ENCODE results near the gene TNNT3. TPM values are rescaled to one million over a fixed set of nuclear protein-coding genes. Genes with fewer than 3 reads are reported as not detected.

TNNT3 gene
- total RNA-seq, 2 donors from 2014 or later: 4.5 to 8.4 TPM

DNA sequence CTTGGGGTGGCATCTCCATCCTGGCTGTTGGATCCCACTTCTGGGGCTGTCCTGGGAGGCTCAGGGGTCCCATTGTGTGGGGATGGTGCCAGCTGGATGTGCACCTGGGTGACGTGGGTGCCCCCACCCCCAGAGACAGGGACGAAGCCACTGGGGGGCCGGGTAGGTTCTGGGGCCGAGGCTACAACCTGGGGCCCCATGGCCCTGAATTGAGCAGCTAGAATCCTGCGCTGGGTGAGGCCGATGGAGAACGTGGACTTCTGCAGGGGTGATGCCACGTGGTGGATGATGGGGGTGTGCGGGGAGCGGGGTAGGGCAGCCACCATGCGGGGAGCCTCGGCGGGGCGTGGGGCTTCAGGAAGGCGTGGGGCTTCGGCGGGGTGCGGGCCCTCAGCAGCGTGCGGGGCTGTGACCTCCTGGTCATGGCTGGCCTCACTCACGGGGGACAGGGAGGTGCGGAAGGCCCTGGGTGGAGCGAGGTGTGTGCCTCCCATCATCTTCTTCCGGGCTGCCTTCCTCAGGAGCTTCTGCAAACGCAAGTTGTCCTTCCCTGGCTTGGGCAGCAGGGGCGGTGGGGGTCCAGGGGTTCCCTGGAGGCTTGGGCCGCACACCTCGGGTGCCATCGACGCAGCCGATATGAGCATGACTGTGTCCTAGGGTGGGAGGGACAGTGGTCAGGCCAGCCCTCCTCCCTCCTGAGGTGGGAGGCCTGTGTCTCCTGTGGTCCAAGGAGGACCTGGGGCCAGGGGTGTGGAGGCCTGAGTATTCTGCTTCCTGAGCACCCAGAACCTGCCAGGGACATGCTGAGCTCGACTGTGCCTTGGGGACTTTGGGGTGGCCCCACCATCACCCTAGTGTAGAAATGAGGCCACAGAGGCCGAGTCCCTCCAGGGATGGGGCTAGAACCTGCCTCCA, 29.3 kb upstream of the TNNT3 start:
- no peak for DNase-seq (ENCODE audit: low spot score)
- Histone ChIP-seq H3K4me1 (replicated peaks) (no peaks in the 10 kb centered on the region), H3K9me3 (no peaks in the 10 kb centered on the region), H3K4me3 (no peak overlapping the region), H3K27ac (no peak overlapping the region), H3K27me3 (replicated peaks; ENCODE audit: insufficient read depth) (no peaks in the 10 kb centered on the region), H3K36me3 (no peaks in the 10 kb centered on the region)
- WGBS: 92% methylated on average over 33 of the region's 33 CpGs
- intact Hi-C loops (cut with DNase I): no loop called here
- no peak for TF ChIP-seq POLR2AphosphoS5 (IDR thresholded peaks at IDR 0.05)
- TF ChIP-seq, protein P1, sequence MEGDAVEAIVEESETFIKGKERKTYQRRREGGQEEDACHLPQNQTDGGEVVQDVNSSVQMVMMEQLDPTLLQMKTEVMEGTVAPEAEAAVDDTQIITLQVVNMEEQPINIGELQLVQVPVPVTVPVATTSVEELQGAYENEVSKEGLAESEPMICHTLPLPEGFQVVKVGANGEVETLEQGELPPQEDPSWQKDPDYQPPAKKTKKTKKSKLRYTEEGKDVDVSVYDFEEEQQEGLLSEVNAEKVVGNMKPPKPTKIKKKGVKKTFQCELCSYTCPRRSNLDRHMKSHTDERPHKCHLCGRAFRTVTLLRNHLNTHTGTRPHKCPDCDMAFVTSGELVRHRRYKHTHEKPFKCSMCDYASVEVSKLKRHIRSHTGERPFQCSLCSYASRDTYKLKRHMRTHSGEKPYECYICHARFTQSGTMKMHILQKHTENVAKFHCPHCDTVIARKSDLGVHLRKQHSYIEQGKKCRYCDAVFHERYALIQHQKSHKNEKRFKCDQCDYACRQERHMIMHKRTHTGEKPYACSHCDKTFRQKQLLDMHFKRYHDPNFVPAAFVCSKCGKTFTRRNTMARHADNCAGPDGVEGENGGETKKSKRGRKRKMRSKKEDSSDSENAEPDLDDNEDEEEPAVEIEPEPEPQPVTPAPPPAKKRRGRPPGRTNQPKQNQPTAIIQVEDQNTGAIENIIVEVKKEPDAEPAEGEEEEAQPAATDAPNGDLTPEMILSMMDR (IDR thresholded peaks at IDR 0.05): no peak
- no peak for TF ChIP-seq POLR2A (IDR thresholded peaks at IDR 0.05)

DNA sequence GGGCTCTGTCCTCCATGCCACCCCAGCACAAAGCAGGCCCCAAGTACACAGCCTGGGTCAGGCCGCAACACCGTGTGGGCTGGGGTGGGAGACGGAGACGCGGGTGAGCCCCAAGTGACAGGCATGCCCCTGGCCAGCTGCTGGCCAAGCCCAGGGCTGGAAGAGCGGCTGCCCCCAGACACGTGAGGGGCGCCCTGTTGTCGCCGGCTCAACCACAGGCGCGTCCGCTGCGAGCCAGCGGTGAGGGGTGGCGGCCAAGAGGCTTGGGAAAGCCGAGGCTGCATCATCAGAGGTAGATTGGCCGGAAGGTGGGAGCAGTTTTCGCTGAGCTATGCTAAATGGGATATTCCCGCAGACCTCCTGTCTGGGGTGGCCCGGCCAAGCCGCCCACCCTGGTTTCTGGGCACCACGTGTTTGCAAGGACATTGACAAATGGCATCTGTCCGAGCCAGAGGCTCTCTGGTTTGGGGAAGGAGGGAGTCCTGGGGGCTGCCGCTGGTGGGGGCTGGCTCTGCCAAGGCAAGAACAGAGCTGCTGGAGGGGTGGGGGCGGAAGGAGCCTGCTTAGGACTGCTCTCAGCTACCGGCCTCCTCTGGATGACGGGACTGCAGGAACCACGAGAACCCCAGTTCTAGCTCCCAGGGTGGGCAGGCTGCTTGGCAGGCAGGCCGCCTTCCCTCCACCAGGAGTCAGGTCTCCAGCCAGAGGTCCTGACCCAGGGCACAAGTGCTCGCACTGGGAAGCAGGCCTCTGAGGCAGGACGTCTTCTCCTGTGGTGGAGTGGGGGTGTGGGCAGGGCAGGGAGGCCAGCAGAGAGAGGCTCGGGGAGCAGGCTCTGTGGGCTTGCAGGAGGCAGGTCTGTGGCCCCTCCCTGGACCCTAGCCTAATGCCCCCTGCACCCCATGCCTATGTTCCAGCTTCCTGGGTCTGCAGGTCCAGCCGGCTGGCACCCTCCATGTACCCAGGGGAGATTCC, 28.4 kb upstream of the TNNT3 start:
- no peak overlapping the region for H3K4me3 ChIP-seq
- WGBS: 78% methylated on average over 34 of the region's 34 CpGs
- no peaks in the 10 kb centered on the region for H3K9me3 ChIP-seq
- DNase-seq (ENCODE audit: low spot score): no peak
- intact Hi-C loops (cut with DNase I): no loop called here
- no peaks in the 10 kb centered on the region for H3K4me1 ChIP-seq (replicated peaks)
- TF ChIP-seq POLR2AphosphoS5 (IDR thresholded peaks at IDR 0.05) (no peak), POLR2A (IDR thresholded peaks at IDR 0.05) (no peak)
- TF ChIP-seq, protein P1 (IDR thresholded peaks at IDR 0.05): no peak
- H3K36me3 ChIP-seq: no peaks in the 10 kb centered on the region
- no peak overlapping the region for H3K27ac ChIP-seq
- H3K27me3 ChIP-seq (replicated peaks; ENCODE audit: insufficient read depth): no peaks in the 10 kb centered on the region

GRCh38 chr11:1891831-1892115, 27.7 kb upstream of the TNNT3 start, which contains the start of gene PRR33:
Gene PRR33 (minus strand): TSS chr11:1891895. CDS start chr11:1890584, 1,311 bp downstream.
- no peak within 1 kb of the TSS for H3K4me3 ChIP-seq
- WGBS: 96% methylated on average over 7 of the region's 7 CpGs
- TF ChIP-seq POLR2A (IDR thresholded peaks at IDR 0.05) (no peak), POLR2AphosphoS5 (IDR thresholded peaks at IDR 0.05) (no peak)
- TF ChIP-seq, protein P1 (IDR thresholded peaks at IDR 0.05): no peak
- H3K27ac ChIP-seq: no peak within 1 kb of the TSS
- no peaks in the 10 kb centered on the region for H3K27me3 ChIP-seq (replicated peaks; ENCODE audit: insufficient read depth)
- H3K9me3 ChIP-seq: no peaks in the 10 kb centered on the region
- no peaks in the 10 kb centered on the region for H3K4me1 ChIP-seq (replicated peaks)
- no peaks in the 10 kb centered on the region for H3K36me3 ChIP-seq
- intact Hi-C loops (cut with DNase I): no loop called here
- DNase-seq (ENCODE audit: low spot score): no peak

GRCh38 chr11:1892116-1892515, 27.4 kb upstream of the TNNT3 start:
- TF ChIP-seq POLR2A (IDR thresholded peaks at IDR 0.05) (no peak), POLR2AphosphoS5 (IDR thresholded peaks at IDR 0.05) (no peak)
- TF ChIP-seq, protein P1 (IDR thresholded peaks at IDR 0.05): no peak
- intact Hi-C loops (cut with DNase I): no loop called here
- Histone ChIP-seq H3K36me3 (no peaks in the 10 kb centered on the region), H3K9me3 (no peaks in the 10 kb centered on the region), H3K27ac (no peak overlapping the region), H3K27me3 (replicated peaks; ENCODE audit: insufficient read depth) (no peaks in the 10 kb centered on the region), H3K4me1 (replicated peaks) (no peaks in the 10 kb centered on the region), H3K4me3 (no peak overlapping the region)
- WGBS: 96% methylated on average over 7 of the region's 7 CpGs
- no peak for DNase-seq (ENCODE audit: low spot score)

Data from prostate gland (tissue), 2 donors.